ENCODE data around the gene CDKAL1.

- TF ChIP-seq TBP (IDR thresholded peaks at IDR 0.05; ENCODE audit: low read depth, low read length), result no peak
- no peak for TF ChIP-seq CTCF (IDR thresholded peaks at IDR 0.05; ENCODE audit: control extremely low read depth in 1 of 3, insufficient read depth in 1 of 3, low read depth in 1 of 3, low read length in 3 of 3)
- TF ChIP-seq TAF1 (IDR thresholded peaks at IDR 0.05; ENCODE audit: low read depth, low read length), result no peak
- TF ChIP-seq SP1 (IDR thresholded peaks at IDR 0.05; ENCODE audit: low read depth, low read length), result no peak
- no peak for TF ChIP-seq HDAC2 (IDR thresholded peaks at IDR 0.05; ENCODE audit: borderline replicate concordance in 1 of 2, low read depth in 2 of 2, low read length in 2 of 2)
Observed at GRCh38 chr6:21082091-21082490, 547.8 kb downstream of the CDKAL1 start.

All from H1 (cell line).